ENCODE data around the gene BABAM2. TPM values are rescaled to one million over a fixed set of nuclear protein-coding genes. Genes with fewer than 3 reads are reported as not detected.
A peak's percentile ranks its signal among the peaks of the same experiment; 100 is the strongest.

Gene BABAM2
- total and polyA plus RNA-seq, 8 donors = 27.1 to 49.2 (median 28.4) TPM

- no peaks in the 10 kb centered on the region for H3K9me3 ChIP-seq
- DNase-seq (peak in 1 of 4 donors; percentile 10), ATAC-seq (no peak)
- H3K36me3 ChIP-seq = no peaks in the 10 kb centered on the region
- no peaks in the 10 kb centered on the region for H3K27me3 ChIP-seq
- no peaks in the 10 kb centered on the region for H3K4me1 ChIP-seq
- H3K4me3 ChIP-seq = no peak overlapping the region
- intact Hi-C loops (cut with DNase I) = no loop called here
- H3K27ac ChIP-seq = no peak overlapping the region
- TF ChIP-seq, protein P1, sequence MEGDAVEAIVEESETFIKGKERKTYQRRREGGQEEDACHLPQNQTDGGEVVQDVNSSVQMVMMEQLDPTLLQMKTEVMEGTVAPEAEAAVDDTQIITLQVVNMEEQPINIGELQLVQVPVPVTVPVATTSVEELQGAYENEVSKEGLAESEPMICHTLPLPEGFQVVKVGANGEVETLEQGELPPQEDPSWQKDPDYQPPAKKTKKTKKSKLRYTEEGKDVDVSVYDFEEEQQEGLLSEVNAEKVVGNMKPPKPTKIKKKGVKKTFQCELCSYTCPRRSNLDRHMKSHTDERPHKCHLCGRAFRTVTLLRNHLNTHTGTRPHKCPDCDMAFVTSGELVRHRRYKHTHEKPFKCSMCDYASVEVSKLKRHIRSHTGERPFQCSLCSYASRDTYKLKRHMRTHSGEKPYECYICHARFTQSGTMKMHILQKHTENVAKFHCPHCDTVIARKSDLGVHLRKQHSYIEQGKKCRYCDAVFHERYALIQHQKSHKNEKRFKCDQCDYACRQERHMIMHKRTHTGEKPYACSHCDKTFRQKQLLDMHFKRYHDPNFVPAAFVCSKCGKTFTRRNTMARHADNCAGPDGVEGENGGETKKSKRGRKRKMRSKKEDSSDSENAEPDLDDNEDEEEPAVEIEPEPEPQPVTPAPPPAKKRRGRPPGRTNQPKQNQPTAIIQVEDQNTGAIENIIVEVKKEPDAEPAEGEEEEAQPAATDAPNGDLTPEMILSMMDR (IDR thresholded peaks at IDR 0.05) = no peak
Observed at GRCh38 chr2:28350196-28350595, 459.7 kb downstream of the BABAM2 start.

DNA sequence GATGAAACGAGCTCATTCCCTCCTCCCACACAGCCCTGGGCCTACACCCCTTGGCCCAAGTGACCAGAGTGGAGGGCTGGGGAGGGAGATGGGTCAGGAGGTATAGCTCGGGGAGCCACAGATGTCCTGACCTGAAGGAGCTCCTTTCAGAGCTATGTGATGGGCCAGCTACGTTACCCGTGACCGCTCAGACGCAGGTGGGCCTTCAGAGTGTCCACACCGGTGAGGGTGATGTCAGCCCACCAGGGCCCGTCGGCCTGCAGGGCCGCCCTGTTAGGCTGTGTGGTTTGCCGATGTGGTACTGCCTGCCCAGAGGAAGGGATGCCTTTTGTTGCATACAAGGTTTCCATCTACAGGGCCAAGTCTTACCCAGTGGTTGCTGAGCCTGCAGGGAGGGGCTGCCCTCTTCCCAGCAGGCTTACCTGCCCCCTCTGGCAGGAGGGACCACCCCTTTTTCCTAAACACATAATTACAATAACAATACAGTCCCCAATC is 460.3 kb downstream of the BABAM2 start:
- Histone ChIP-seq H3K36me3 (no peaks in the 10 kb centered on the region), H3K9me3 (no peaks in the 10 kb centered on the region), H3K27me3 (no peaks in the 10 kb centered on the region), H3K4me3 (no peak overlapping the region), H3K4me1 (peaks cover 3 to 4% of the 10 kb centered on the region in 2 donors), H3K27ac (no peak overlapping the region)
- ATAC-seq (no peak), DNase-seq (peak in 1 of 4 donors; percentile 11)
- intact Hi-C loops (cut with DNase I) = no loop called here
- TF ChIP-seq, protein P1 (IDR thresholded peaks at IDR 0.05) = no peak

- ATAC-seq = no peak
- Histone ChIP-seq H3K9me3 (no peaks in the 10 kb centered on the region), H3K27ac (no peak overlapping the region), H3K36me3 (no peaks in the 10 kb centered on the region), H3K4me1 (peaks cover 10 to 12% of the 10 kb centered on the region in 2 donors), H3K27me3 (no peaks in the 10 kb centered on the region), H3K4me3 (no peak overlapping the region)
- intact Hi-C loops (cut with DNase I) = no loop called here
- DNase-seq = no peak
- TF ChIP-seq, protein P1 (IDR thresholded peaks at IDR 0.05) = no peak
Observed at GRCh38 chr2:28351621-28352020, 461.1 kb downstream of the BABAM2 start.

DNA sequence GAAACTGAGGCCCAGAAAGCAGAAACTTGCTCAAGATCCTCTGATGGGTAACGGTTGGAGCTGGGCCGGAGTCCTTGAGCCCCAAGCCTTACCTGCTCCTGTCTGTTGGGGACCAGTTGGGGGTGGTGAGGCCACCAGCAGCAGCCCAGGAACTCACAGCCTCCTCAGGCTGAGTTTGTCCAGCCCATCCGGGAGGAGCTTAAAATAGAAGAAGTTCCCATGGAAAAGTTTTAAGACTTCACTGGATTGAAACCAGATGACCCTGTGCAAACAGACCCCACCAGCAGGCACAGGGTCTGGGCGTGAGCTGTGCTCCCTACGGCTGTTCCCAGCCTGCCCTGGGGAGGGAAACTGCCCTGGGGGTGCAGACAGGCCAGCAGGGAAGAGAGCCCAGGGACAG is 461.6 kb downstream of the BABAM2 start:
- Histone ChIP-seq H3K4me3 (no peak overlapping the region), H3K36me3 (no peaks in the 10 kb centered on the region), H3K27me3 (no peaks in the 10 kb centered on the region), H3K9me3 (no peaks in the 10 kb centered on the region), H3K4me1 (peaks cover 12 to 13% of the 10 kb centered on the region in 2 donors), H3K27ac (no peak overlapping the region)
- intact Hi-C loops (cut with DNase I) = no loop called here
- ATAC-seq (no peak), DNase-seq (peak in 1 of 4 donors; percentile 13)
- TF ChIP-seq, protein P1 (IDR thresholded peaks at IDR 0.05) = no peak

GRCh38 chr2:28352610-28353195 is 462.2 kb downstream of the BABAM2 start:
- DNase-seq = peak in 1 of 4 donors; percentile 20
- Histone ChIP-seq H3K4me3 (no peak overlapping the region), H3K4me1 (peaks cover 12 to 13% of the 10 kb centered on the region in 2 donors), H3K9me3 (no peaks in the 10 kb centered on the region), H3K27me3 (no peaks in the 10 kb centered on the region), H3K36me3 (no peaks in the 10 kb centered on the region), H3K27ac (no peak overlapping the region)
- intact Hi-C loops (cut with DNase I) = no loop called here
- TF ChIP-seq, protein P1 (IDR thresholded peaks at IDR 0.05) = no peak
- ATAC-seq = no peak

Data from left lung (tissue), 10 donors.